Peyer's patch (tissue), 4 donors: ENCODE results near the gene GGT1.

Experiments used
- CTCF ChIP-seq, 6 experiments: fragments of 450-650 bp in 4 of 6; fragments of 200-600 bp in 2 of 6; sonication (generic) in 1 of 6; IDR thresholded peaks; one replicate each; pipeline ENCODE4 v1.5.1; 2017 to 2019; ENCODE audit warnings: antibody characterized with exemption in 6 of 6, mild to moderate bottlenecking in 3 of 6, moderate library complexity in 1 of 6
- POLR2A ChIP-seq, 2 donors: fragments of 450-650 bp; IDR thresholded peaks; one replicate each; pipeline ENCODE4 v1.5.1; 2017; ENCODE audit warnings: antibody characterized with exemption in 2 of 2, mild to moderate bottlenecking in 2 of 2, moderate library complexity in 2 of 2

GRCh38 chr22:24587948-24588347, 15.0 kb upstream of the GGT1 start:
- TF ChIP-seq CTCF (IDR thresholded peaks at IDR 0.05) (no peak), POLR2A (IDR thresholded peaks at IDR 0.05) (no peak)
